Activated B cell treated with CpG ODN at 0.5 μM for 24 hours (primary cell): ENCODE data around the gene PRRT2. TPM values are rescaled to one million over a fixed set of nuclear protein-coding genes. Genes with fewer than 3 reads are reported as not detected.

Experiments
- ATAC-seq: fragments of 200-7000 bp; cut with Tn5 transposase; one replicate; pipeline ENCODE4 v1.10.0; 2021; ENCODE audit warnings: low read depth, mild to moderate bottlenecking, moderate library complexity
- CTCF ChIA-PET: fragments of 350-600 bp; sonication (Branson Sonifier 250); formaldehyde crosslinking; loops from one replicate; lab custom pipeline; 2021; ENCODE audit warnings: antibody characterized with exemption; lab: Charles Lee
- POLR2A ChIA-PET: fragments of 350-600 bp; sonication (Branson Sonifier 250); formaldehyde crosslinking; loops from one replicate; lab custom pipeline; 2021; ENCODE audit warnings: antibody characterized with exemption; lab: Charles Lee
- DNase-seq: peaks from one replicate; pipeline ENCODE4 v3.0.0; 2022
- H3K27ac Mint-ChIP-seq: one replicate; pipeline ENCODE4 v1.8.0; 2020; ENCODE audit warnings: mixed read lengths
- H3K27me3 Mint-ChIP-seq: one replicate; pipeline ENCODE4 v1.8.0; 2021; ENCODE audit warnings: mixed read lengths
- H3K36me3 Mint-ChIP-seq: one replicate; pipeline ENCODE4 v1.8.0; 2021; ENCODE audit warnings: low read depth, mixed read lengths
- H3K4me1 Mint-ChIP-seq: one replicate; pipeline ENCODE4 v1.8.0; 2021; ENCODE audit warnings: mixed read lengths
- H3K4me3 Mint-ChIP-seq: one replicate; pipeline ENCODE4 v1.8.0; 2020; ENCODE audit warnings: mild to moderate bottlenecking, mixed read lengths
- H3K9me3 Mint-ChIP-seq: one replicate; pipeline ENCODE4 v1.8.0; 2020; ENCODE audit warnings: mixed read lengths
- intact Hi-C: fragments of 100-400 bp; cut with micrococcal nuclease; formaldehyde crosslinking; loops from one replicate; pipeline ENCODE4 v1.15.1; 2024
- total RNA-seq: library from RNA; stranded (reverse); gene quantifications from 2 replicates; pipeline ENCODE4 v1.2.3, GENCODE V29; 2022
- TF ChIP-seq, protein P1 (sequence below): fragments of 200-600 bp; IDR thresholded peaks from one replicate; pipeline ENCODE4 v1.8.0; 2022; ENCODE audit warnings: antibody characterized with exemption, mild to moderate bottlenecking

PRRT2 gene
- total RNA-seq, 1 donor from 2014 or later = 0.11 TPM

GRCh38 chr16:29802416-29802935 lies 9.5 kb upstream of the PRRT2 start:
- POLR2A ChIA-PET = interaction anchor here (0.8 to 6.1 kb wide), 3 partner anchors 12 to 20 kb away, joined by 3 to 58 read pairs (median 4); partner anchors contain the start of gene KIF22
- Mint-ChIP-seq H3K27me3 (no peaks in the 10 kb centered on the region), H3K4me1 (peaks cover 19% of the 10 kb centered on the region), H3K27ac (peak overlapping the region; percentile 56), H3K36me3 (peaks cover 38% of the 10 kb centered on the region), H3K9me3 (no peaks in the 10 kb centered on the region), H3K4me3 (no peak overlapping the region)
- DNase-seq (no peak), ATAC-seq (no peak)
- intact Hi-C loops = no loop called here
- CTCF ChIA-PET = interaction anchor here (0.6 kb wide), 1 partner anchor 12 kb away, joined by 3 read pairs; the partner anchor contains the start of gene KIF22
- TF ChIP-seq, protein P1, sequence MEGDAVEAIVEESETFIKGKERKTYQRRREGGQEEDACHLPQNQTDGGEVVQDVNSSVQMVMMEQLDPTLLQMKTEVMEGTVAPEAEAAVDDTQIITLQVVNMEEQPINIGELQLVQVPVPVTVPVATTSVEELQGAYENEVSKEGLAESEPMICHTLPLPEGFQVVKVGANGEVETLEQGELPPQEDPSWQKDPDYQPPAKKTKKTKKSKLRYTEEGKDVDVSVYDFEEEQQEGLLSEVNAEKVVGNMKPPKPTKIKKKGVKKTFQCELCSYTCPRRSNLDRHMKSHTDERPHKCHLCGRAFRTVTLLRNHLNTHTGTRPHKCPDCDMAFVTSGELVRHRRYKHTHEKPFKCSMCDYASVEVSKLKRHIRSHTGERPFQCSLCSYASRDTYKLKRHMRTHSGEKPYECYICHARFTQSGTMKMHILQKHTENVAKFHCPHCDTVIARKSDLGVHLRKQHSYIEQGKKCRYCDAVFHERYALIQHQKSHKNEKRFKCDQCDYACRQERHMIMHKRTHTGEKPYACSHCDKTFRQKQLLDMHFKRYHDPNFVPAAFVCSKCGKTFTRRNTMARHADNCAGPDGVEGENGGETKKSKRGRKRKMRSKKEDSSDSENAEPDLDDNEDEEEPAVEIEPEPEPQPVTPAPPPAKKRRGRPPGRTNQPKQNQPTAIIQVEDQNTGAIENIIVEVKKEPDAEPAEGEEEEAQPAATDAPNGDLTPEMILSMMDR = no peak

GRCh38 chr16:29804020-29804419 lies 8.0 kb upstream of the PRRT2 start:
- TF ChIP-seq, protein P1 = no peak
- H3K9me3 Mint-ChIP-seq = no peaks in the 10 kb centered on the region
- ATAC-seq = no peak
- DNase-seq = no peak
- H3K27me3 Mint-ChIP-seq = no peaks in the 10 kb centered on the region
- H3K27ac Mint-ChIP-seq = peak overlapping the region; percentile 100
- intact Hi-C loops = no loop called here
- POLR2A ChIA-PET = interaction anchor here (0.6 to 6.1 kb wide), 22 partner anchors 10 to 379 kb away, joined by 3 to 58 read pairs (median 4); partner anchors contain the start of genes ALDOA, CORO1A, KIF22 and MVP
- CTCF ChIA-PET = interaction anchor here (0.8 to 1.0 kb wide), 4 partner anchors 10 to 104 kb away, joined by 3 to 5 read pairs (median 5); partner anchors contain the start of gene KIF22
- peaks cover 35% of the 10 kb centered on the region for H3K36me3 Mint-ChIP-seq
- peak overlapping the region; percentile 100 for H3K4me3 Mint-ChIP-seq
- peaks cover 35% of the 10 kb centered on the region for H3K4me1 Mint-ChIP-seq

GRCh38 chr16:29804455-29805231 lies 7.3 kb upstream of the PRRT2 start:
- Mint-ChIP-seq H3K9me3 (no peaks in the 10 kb centered on the region), H3K4me1 (peaks cover 37% of the 10 kb centered on the region), H3K27ac (peak overlapping the region; percentile 100), H3K4me3 (peak overlapping the region; percentile 100), H3K36me3 (peaks cover 31% of the 10 kb centered on the region), H3K27me3 (no peaks in the 10 kb centered on the region)
- no peak for ATAC-seq
- no peak for DNase-seq
- TF ChIP-seq, protein P1 = no peak
- intact Hi-C loops = no loop called here
- ChIA-PET POLR2A (interaction anchor here (0.5 to 6.1 kb wide), 22 partner anchors 10 to 379 kb away, joined by 3 to 58 read pairs (median 4); partner anchors contain the start of genes ALDOA, CORO1A, KIF22 and MVP), CTCF (interaction anchor here (0.8 to 1.0 kb wide), 4 partner anchors 11 to 105 kb away, joined by 3 to 5 read pairs (median 5); partner anchors contain the start of gene KIF22)

- TF ChIP-seq, protein P1 = no peak
- Mint-ChIP-seq H3K36me3 (peaks cover 34% of the 10 kb centered on the region), H3K9me3 (no peaks in the 10 kb centered on the region), H3K4me1 (peaks cover 44% of the 10 kb centered on the region), H3K27me3 (no peaks in the 10 kb centered on the region), H3K27ac (peak overlapping the region; percentile 100), H3K4me3 (peak overlapping the region; percentile 100)
- peak; percentile 70 for ATAC-seq
- DNase-seq = peak; percentile 96
- ChIA-PET CTCF (interaction anchor here (1.0 kb wide), 1 partner anchor 21 kb away, joined by 5 read pairs; no protein-coding TSS in a partner anchor), POLR2A (interaction anchor here (0.6 to 6.1 kb wide), 17 partner anchors 9 to 1313 kb away, joined by 3 to 147 read pairs (median 5); partner anchors contain the start of genes KCTD13, KIF22, MVP and PAGR1)
- intact Hi-C loops = loop anchor here (2.0 kb wide), 1 partner anchor 15 kb away; the partner anchor contains the start of gene MVP
Observed at GRCh38 chr16:29805232-29806098, 6.5 kb upstream of the PRRT2 start.
